ENCODE measurements around the gene CCN5.
"Not testable (repeated sequence)": the region's sequence is repeated elsewhere in the genome, so short reads cannot be mapped to it uniquely, and the experiment has no call there.

Gene CCN5

GRCh38 chr20:44756956-44757355 is 41.8 kb downstream of the CCN5 start:
- CTCF ChIA-PET: interaction anchor here (1.3 kb wide), 1 partner anchor 60 kb away, joined by 3 read pairs; no protein-coding TSS in a partner anchor
- 100% methylated on average over 5 of the region's 5 CpGs for WGBS (ENCODE audit: insufficient coverage)
- H3K36me3 ChIP-seq (ENCODE audit: control insufficient read depth in 4 of 4, insufficient read depth in 4 of 4, low read length in 3 of 4): no peaks in the 10 kb centered on the region
- H3K27ac ChIP-seq (ENCODE audit: insufficient read depth in 1 of 2, low read depth in 1 of 2, low read length in 2 of 2, poor library complexity in 1 of 2, severe bottlenecking in 2 of 2): no peak overlapping the region
- DNase-seq: no peak
- POLR2A ChIA-PET: no interaction called here
- no peaks in the 10 kb centered on the region for H3K9me3 ChIP-seq (ENCODE audit: control extremely low read depth in 1 of 5, control insufficient read depth in 4 of 5, insufficient read depth in 2 of 5, low read depth in 1 of 5, low read length in 4 of 5)
- H3K4me1 ChIP-seq (ENCODE audit: control extremely low read depth in 1 of 4, control insufficient read depth in 4 of 4, insufficient read depth in 4 of 4, low read length in 3 of 4): peaks cover 0 to 8% (median 2%) of the 10 kb centered on the region in 4 experiments
- H3K4me3 ChIP-seq (ENCODE audit: control insufficient read depth in 1 of 7, extremely low read depth in 1 of 7, insufficient read depth in 4 of 7, low read depth in 2 of 7, low read length in 6 of 7): no peak overlapping the region
- peaks cover 0 to 20% (median 0%) of the 10 kb centered on the region in 5 experiments for H3K27me3 ChIP-seq (replicated peaks in 2 of 5; ENCODE audit: control insufficient read depth in 4 of 5, insufficient read depth in 5 of 5, low read length in 4 of 5)

GRCh38 chr20:44758247-44759101 is 43.3 kb downstream of the CCN5 start:
- Histone ChIP-seq H3K36me3 (ENCODE audit: control insufficient read depth in 4 of 4, insufficient read depth in 4 of 4, low read length in 3 of 4) (no peaks in the 10 kb centered on the region), H3K4me1 (ENCODE audit: control extremely low read depth in 1 of 4, control insufficient read depth in 4 of 4, insufficient read depth in 4 of 4, low read length in 3 of 4) (peaks cover 0 to 8% (median 2%) of the 10 kb centered on the region in 4 experiments), H3K27me3 (replicated peaks in 2 of 5; ENCODE audit: control insufficient read depth in 4 of 5, insufficient read depth in 5 of 5, low read length in 4 of 5) (peaks cover 0 to 14% (median 0%) of the 10 kb centered on the region in 5 experiments), H3K4me3 (ENCODE audit: control insufficient read depth in 1 of 7, extremely low read depth in 1 of 7, insufficient read depth in 4 of 7, low read depth in 2 of 7, low read length in 6 of 7) (no peak overlapping the region), H3K9me3 (ENCODE audit: control extremely low read depth in 1 of 5, control insufficient read depth in 4 of 5, insufficient read depth in 2 of 5, low read depth in 1 of 5, low read length in 4 of 5) (no peaks in the 10 kb centered on the region), H3K27ac (ENCODE audit: insufficient read depth in 1 of 2, low read depth in 1 of 2, low read length in 2 of 2, poor library complexity in 1 of 2, severe bottlenecking in 2 of 2) (no peak overlapping the region)
- WGBS (ENCODE audit: insufficient coverage): 43% methylated on average over 7 of the region's 10 CpGs
- peak in 2 of 3 donors; percentile 73 to 80 for DNase-seq
- CTCF ChIA-PET: interaction anchor here (0.8 to 5.7 kb wide), 4 partner anchors 11 to 105 kb away, joined by 3 to 22 read pairs (median 3); no protein-coding TSS in a partner anchor
- POLR2A ChIA-PET: no interaction called here

GRCh38 chr20:44759595-44759994 is 44.4 kb downstream of the CCN5 start:
- peaks cover 0 to 8% (median 0%) of the 10 kb centered on the region in 5 experiments for H3K27me3 ChIP-seq (replicated peaks in 2 of 5; ENCODE audit: control insufficient read depth in 4 of 5, insufficient read depth in 5 of 5, low read length in 4 of 5)
- ChIA-PET POLR2A (no interaction called here), CTCF (interaction anchor here (1.1 to 5.7 kb wide), 2 partner anchors 12 to 23 kb away, joined by 3 to 22 read pairs; no protein-coding TSS in a partner anchor)
- H3K36me3 ChIP-seq (ENCODE audit: control insufficient read depth in 4 of 4, insufficient read depth in 4 of 4, low read length in 3 of 4): no peaks in the 10 kb centered on the region
- 100% methylated on average over 1 of the region's 1 CpG for WGBS (ENCODE audit: insufficient coverage)
- peaks cover 0 to 8% (median 2%) of the 10 kb centered on the region in 4 experiments for H3K4me1 ChIP-seq (ENCODE audit: control extremely low read depth in 1 of 4, control insufficient read depth in 4 of 4, insufficient read depth in 4 of 4, low read length in 3 of 4)
- no peak overlapping the region for H3K27ac ChIP-seq (ENCODE audit: insufficient read depth in 1 of 2, low read depth in 1 of 2, low read length in 2 of 2, poor library complexity in 1 of 2, severe bottlenecking in 2 of 2)
- DNase-seq: no peak
- no peaks in the 10 kb centered on the region for H3K9me3 ChIP-seq (ENCODE audit: control extremely low read depth in 1 of 5, control insufficient read depth in 4 of 5, insufficient read depth in 2 of 5, low read depth in 1 of 5, low read length in 4 of 5)
- H3K4me3 ChIP-seq (ENCODE audit: control insufficient read depth in 1 of 7, extremely low read depth in 1 of 7, insufficient read depth in 4 of 7, low read depth in 2 of 7, low read length in 6 of 7): no peak overlapping the region

GRCh38 chr20:44761423-44761822 is 46.3 kb downstream of the CCN5 start:
- Histone ChIP-seq H3K9me3 (ENCODE audit: control extremely low read depth in 1 of 5, control insufficient read depth in 4 of 5, insufficient read depth in 2 of 5, low read depth in 1 of 5, low read length in 4 of 5) (no peaks in the 10 kb centered on the region), H3K27me3 (replicated peaks in 2 of 5; ENCODE audit: control insufficient read depth in 4 of 5, insufficient read depth in 5 of 5, low read length in 4 of 5) (peaks cover 0 to 14% (median 8%) of the 10 kb centered on the region in 5 experiments), H3K27ac (ENCODE audit: insufficient read depth in 1 of 2, low read depth in 1 of 2, low read length in 2 of 2, poor library complexity in 1 of 2, severe bottlenecking in 2 of 2) (no peak overlapping the region), H3K4me1 (ENCODE audit: control extremely low read depth in 1 of 4, control insufficient read depth in 4 of 4, insufficient read depth in 4 of 4, low read length in 3 of 4) (peaks cover 0 to 8% (median 2%) of the 10 kb centered on the region in 4 experiments), H3K36me3 (ENCODE audit: control insufficient read depth in 4 of 4, insufficient read depth in 4 of 4, low read length in 3 of 4) (no peaks in the 10 kb centered on the region), H3K4me3 (ENCODE audit: control insufficient read depth in 1 of 7, extremely low read depth in 1 of 7, insufficient read depth in 4 of 7, low read depth in 2 of 7, low read length in 6 of 7) (no peak overlapping the region)
- 63% methylated on average over 3 of the region's 3 CpGs for WGBS (ENCODE audit: insufficient coverage)
- POLR2A ChIA-PET: no interaction called here
- CTCF ChIA-PET: interaction anchor here (5.7 kb wide), 1 partner anchor 14 kb away, joined by 22 read pairs; no protein-coding TSS in a partner anchor
- no peak for DNase-seq

GRCh38 chr20:44762466-44763140 is 47.4 kb downstream of the CCN5 start:
- Histone ChIP-seq H3K4me1 (ENCODE audit: control extremely low read depth in 1 of 4, control insufficient read depth in 4 of 4, insufficient read depth in 4 of 4, low read length in 3 of 4) (peaks cover 0 to 8% (median 2%) of the 10 kb centered on the region in 4 experiments), H3K9me3 (ENCODE audit: control extremely low read depth in 1 of 5, control insufficient read depth in 4 of 5, insufficient read depth in 2 of 5, low read depth in 1 of 5, low read length in 4 of 5) (no peaks in the 10 kb centered on the region), H3K36me3 (ENCODE audit: control insufficient read depth in 4 of 4, insufficient read depth in 4 of 4, low read length in 3 of 4) (no peaks in the 10 kb centered on the region), H3K4me3 (ENCODE audit: control insufficient read depth in 1 of 7, extremely low read depth in 1 of 7, insufficient read depth in 4 of 7, low read depth in 2 of 7, low read length in 6 of 7) (no peak overlapping the region), H3K27me3 (replicated peaks in 2 of 5; ENCODE audit: control insufficient read depth in 4 of 5, insufficient read depth in 5 of 5, low read length in 4 of 5) (peaks cover 0 to 18% (median 10%) of the 10 kb centered on the region in 5 experiments), H3K27ac (ENCODE audit: insufficient read depth in 1 of 2, low read depth in 1 of 2, low read length in 2 of 2, poor library complexity in 1 of 2, severe bottlenecking in 2 of 2) (no peak overlapping the region)
- ChIA-PET POLR2A (no interaction called here), CTCF (interaction anchor here (5.7 kb wide), 1 partner anchor 15 kb away, joined by 22 read pairs; no protein-coding TSS in a partner anchor)
- WGBS (ENCODE audit: insufficient coverage): 93% methylated on average over 9 of the region's 10 CpGs
- no peak for DNase-seq

- POLR2A ChIA-PET; DNase-seq; H3K36me3 ChIP-seq (ENCODE audit: control insufficient read depth in 4 of 4, insufficient read depth in 4 of 4, low read length in 3 of 4); H3K4me3 ChIP-seq (ENCODE audit: control insufficient read depth in 1 of 7, extremely low read depth in 1 of 7, insufficient read depth in 4 of 7, low read depth in 2 of 7, low read length in 6 of 7); H3K4me1 ChIP-seq (ENCODE audit: control extremely low read depth in 1 of 4, control insufficient read depth in 4 of 4, insufficient read depth in 4 of 4, low read length in 3 of 4); H3K27ac ChIP-seq (ENCODE audit: insufficient read depth in 1 of 2, low read depth in 1 of 2, low read length in 2 of 2, poor library complexity in 1 of 2, severe bottlenecking in 2 of 2); H3K9me3 ChIP-seq (ENCODE audit: control extremely low read depth in 1 of 5, control insufficient read depth in 4 of 5, insufficient read depth in 2 of 5, low read depth in 1 of 5, low read length in 4 of 5): not testable (repeated sequence)
- WGBS (ENCODE audit: insufficient coverage): no CpG with 5 or more reads among the region's 3 CpGs
- CTCF ChIA-PET: interaction anchor here (5.7 kb wide), 1 partner anchor 16 kb away, joined by 22 read pairs; no protein-coding TSS in a partner anchor
- peaks cover 0 to 24% (median 13%) of the 10 kb centered on the region in 5 experiments for H3K27me3 ChIP-seq (replicated peaks in 2 of 5; ENCODE audit: control insufficient read depth in 4 of 5, insufficient read depth in 5 of 5, low read length in 4 of 5)
These were observed 48.6 kb downstream of the CCN5 start for GRCh38 chr20:44763798-44764197.

All from common myeloid progenitor, CD34-positive (primary cell).